HG03575 (cell line): ENCODE results near the gene ZDHHC5.
"Not testable (repeated sequence)": the region's sequence is repeated elsewhere in the genome, so short reads cannot be mapped to it uniquely, and the experiment has no call there.

Experiments
- ATAC-seq: cut with Tn5 transposase; IDR thresholded peaks from one replicate; pipeline ENCODE4 v1.9.1; 2021; ENCODE audit not compliant: unreplicated experiment, insufficient number of reproducible peaks, low FRiP score; ENCODE audit errors: extremely low read depth

ZDHHC5 gene

DNA sequence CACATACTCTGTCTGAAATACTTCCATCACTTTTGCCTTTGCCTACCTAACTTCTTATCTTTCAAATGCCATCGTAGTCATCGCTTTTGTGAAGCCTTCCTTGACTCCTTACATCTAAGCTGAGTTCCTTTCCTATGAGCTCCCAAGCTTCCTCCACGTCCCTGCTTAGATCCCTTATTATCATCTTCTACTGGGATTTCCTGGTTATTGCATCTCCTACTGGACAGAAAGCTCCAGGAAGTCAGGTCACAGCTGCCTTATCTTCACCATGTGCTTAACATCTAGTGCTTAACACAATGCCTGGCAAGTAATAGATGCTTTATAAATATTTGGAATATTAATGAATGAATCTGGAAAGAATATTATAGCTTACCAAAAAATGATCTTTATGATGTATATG, 24.1 kb upstream of the ZDHHC5 start:
- ATAC-seq = no peak

DNA sequence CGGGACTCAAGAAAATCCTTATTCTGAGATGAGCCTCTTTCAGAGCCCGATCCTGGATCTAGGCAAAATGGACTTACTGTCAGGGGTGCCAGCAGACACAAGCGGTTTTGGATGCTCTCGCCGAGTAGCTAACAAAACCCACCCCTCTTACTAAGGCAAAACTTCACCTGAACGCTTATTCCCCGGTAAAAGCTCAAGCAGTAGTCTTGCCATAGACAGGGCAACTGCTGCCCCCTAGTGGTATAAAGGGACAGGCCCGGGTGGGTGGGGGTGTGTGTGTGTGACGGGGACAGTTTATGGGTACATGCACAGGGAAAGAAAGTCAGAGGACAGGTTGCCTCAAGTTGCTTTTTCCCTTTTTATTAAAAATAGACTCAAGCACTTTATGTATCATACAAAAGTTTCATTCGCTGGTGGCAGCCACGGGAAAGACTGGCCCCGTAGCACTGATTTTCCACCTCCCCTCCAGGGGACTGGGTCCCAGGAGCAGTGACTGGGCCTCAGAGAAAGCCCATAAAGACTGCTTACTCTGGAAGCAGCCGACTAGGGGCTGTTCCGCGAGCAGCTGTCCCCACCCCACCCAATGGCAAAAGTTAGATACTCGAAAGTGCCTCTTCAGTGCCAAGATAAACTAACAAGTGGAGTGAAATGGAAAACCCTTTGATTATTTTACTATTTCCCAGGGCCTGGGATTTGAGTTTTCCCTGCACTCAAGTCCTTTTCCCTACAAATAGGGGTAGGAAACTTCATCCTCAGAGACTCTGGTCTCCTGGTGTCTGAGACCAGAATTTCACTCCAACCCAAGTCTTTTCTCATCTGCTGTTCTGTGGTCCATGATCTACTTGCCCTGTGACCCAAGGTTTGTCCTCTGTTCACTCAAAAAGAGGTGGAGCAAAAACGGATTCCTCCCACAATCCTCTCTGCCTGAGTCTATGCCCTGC, 22.9 kb upstream of the ZDHHC5 start:
- ATAC-seq = no peak

- ATAC-seq = no peak
Observed at GRCh38 chr11:57645689-57646085, 22.2 kb upstream of the ZDHHC5 start.

DNA sequence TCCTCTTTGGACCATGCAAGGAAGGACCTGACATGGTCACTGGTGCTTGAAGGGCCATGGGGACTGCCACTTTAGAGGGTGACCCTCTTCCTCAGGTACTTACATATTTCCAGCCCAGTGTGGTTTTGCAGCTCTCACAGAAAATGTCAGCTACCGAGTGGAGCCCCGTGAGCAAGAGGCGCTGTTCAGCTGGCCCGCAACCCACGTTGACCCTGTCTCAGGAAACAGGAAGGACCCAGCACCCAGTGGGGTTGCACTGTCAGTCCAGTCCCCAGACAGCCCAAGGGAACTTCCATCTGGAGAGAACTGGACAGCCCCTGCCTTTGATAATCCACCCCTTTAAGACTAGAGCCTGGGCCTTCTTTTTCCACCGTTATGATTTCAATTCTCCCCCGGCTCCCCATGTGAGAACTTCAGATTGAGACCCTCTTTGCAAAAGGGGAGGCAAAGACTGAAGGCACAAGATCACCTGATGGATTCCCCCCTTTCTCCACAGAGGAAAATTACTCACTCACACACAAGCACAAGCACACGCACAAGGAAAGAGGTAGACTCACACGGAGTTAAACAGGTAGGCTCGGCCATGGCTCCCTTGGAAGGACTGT, 21.6 kb upstream of the ZDHHC5 start:
- ATAC-seq = no peak

DNA sequence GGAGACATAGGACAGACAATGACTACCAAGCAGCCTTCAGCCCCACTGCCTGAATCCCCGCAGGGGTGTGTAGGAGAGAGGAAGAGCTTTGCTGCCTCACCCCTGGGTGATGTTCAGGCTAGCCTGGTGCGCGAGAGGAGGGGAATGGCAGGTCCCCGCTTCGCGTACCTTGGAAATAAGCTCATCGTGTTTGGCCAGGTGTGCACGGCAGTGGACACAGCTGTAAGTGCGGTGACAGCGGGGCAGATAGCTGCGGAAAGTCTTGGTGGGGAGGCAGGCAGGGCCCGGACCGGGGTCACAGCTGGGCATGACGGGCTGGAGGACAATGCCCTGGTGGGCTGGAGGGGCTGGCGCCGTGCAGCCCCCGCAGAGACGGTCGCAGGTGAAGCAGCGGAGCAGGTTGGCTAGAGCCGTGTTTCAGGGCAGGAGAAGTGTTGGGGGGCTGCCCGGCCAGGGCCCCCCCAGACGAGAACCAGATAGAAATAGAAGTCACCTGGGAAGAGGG, 21.1 kb upstream of the ZDHHC5 start:
- ATAC-seq = no peak

DNA sequence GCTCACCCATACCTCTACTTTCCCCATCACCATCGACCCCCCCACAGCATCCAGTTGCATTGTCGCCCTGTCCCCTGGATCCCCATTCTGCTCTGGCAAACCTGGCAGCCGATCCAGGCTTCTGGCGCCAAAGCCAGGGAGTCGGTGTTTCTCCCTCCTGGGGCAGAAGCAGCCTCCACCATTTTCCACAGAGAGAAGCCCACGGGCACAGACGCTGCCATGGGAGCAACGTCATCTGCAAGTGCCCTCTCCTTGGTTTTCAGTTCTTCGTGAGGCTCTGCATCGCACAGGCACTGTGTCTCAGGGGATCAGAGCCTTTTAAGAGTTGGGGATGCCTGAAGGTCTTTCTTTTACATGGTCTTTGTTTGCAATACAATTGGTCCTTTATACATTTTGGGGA, 20.5 kb upstream of the ZDHHC5 start:
- ATAC-seq = no peak

GRCh38 chr11:57647960-57648800, 19.7 kb upstream of the ZDHHC5 start:
- no peak for ATAC-seq

GRCh38 chr11:57648801-57649735, 18.8 kb upstream of the ZDHHC5 start:
- ATAC-seq = no peak

DNA sequence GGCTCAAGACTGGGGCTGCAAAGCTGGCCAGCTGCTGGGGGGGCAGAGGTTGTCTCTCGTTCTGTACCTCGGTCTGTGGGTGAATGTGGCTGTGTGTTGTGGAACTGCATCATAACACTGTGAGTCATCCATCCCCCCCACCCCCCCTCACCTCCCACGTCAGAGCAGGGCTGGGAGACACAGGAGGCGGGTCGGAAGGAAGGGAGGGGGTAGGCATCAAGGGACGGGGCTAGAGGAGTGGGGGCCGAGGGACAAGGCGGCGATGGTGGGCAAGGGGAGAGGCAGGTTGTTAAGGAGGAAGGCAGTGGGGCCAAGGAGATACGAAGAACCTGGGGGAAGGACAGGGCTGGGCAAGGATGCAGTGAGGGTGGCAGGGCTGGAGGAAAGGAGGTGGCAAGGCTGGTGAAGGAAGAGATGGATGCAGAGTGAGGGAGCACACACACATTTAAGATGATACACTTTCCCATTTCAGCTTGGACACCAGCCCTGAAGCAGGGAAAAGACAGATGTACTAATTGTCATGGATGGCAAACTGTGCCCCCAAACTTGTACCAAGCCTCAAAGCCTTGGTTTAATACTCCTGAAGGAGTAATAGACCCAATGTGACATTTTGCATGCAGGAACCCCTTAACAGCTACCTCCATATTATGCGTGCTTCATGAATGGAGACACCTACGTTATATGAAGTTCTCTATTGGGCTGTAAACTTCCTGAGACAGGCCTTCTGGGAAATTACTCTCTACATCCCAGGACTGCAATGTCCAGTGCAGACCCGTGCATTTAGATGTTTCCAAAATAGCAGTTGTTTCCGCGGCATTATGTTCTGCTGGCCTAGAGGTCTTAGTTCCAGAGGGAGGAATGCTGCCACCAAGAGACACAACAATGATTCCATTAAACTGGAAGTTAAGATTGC, 17.8 kb upstream of the ZDHHC5 start, which contains the start of gene YPEL4:
Gene YPEL4 (minus strand): TSS at position 87 of the 913 bp plus-strand sequence. CDS start 2,805 bp downstream, outside the sequence.
- ATAC-seq = no peak

DNA sequence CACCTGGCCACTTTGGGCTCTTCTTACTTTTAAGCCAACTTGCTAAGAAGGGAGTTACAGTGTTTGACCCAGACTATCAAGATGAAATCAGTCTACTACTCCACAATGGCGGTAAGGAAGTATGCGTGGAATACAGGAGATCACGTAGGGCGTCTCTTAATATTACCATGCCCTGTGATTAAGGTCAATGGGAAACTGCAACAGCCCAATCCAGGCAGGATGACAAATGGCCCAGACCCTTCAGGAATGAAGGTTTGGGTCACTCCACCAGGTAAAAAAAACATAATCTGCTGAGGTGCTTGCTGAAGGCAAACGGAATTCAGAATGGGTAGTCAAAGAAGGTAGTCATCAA, 17.2 kb upstream of the ZDHHC5 start:
- no peak for ATAC-seq

GRCh38 chr11:57651408-57651807, 16.5 kb upstream of the ZDHHC5 start:
- no peak for ATAC-seq

DNA sequence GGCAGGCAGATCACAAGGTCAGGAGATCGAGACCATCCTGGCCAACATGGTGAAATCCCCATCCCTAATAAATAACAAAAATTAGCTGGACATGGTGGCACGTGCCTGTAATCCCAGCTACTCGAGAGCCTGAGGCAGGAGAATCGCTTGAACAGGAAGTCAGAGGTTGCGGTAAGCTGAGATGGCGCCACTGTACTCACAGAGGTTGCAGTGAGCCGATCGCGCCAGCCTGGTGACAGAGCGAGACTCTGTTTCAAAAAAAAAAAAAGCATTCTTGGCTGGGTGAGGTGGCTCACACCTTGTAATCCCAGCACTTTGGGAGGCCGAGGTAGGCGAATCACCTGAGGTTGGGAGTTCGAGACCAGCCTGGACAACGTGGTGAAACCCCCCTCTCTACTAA, 15.7 kb upstream of the ZDHHC5 start:
- not testable (repeated sequence) for ATAC-seq

- ATAC-seq = no peak
Observed at GRCh38 chr11:57652662-57653061, 15.3 kb upstream of the ZDHHC5 start.

DNA sequence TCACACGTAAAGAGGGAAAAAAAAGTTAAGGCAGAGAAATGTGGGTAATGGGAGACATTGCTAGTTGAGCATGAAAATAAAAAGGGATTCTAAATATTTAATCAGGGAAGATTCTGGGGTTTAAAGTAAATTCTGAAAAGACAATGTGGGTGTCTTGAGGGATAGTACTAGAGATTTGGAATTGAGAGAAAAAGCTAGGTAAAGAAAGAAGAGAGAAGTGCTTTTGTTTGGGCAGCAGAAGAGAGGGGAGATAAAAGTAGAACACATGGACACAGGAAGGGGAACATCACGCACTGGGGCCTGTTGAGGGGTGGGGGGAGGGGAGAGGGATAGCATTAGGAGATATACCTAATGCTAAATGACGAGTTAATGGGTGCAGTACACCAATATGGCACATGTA, 14.8 kb upstream of the ZDHHC5 start:
- ATAC-seq = no peak

- no peak for ATAC-seq
Observed at GRCh38 chr11:57656885-57657193, 11.1 kb upstream of the ZDHHC5 start.

DNA sequence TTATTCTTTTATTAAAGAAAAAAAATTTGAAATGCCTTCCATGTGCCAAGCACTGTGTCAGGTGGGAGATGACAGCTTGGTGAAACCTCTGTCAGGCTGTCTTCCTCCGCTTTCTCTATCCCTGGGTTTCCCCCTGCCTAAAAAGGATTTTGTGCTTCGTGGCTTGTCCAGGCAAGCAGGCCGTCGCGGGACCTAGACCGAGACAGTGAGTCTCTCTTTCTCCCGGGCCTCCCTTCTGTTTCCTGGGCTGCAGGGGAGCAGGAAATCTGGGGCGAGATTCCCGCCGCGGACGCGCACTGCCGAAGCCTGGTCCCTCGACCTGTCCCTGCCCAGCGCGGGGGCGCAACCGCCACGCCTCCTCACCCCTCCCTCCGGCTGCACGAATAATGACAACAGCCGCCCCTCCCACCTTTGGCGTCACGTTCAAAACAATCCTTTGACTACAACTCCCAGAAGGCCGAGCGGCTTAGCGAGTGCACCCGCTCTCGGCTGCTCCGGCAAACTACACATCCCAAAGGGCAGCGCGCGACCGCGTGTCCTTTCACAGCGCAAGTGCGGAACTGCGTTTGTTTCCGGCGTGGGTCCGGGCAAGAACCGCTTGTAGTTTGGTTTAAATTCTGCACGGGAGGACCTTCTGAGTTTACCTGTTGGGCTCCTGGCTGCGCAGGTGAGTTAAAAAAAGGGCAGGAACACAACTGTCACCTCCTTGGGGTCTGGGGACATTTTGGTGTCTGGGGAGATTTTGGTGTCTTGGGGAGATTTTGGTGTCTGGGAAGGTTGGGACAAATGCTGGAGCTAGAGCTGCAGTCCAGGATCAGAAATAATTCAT, 10.5 kb upstream of the ZDHHC5 start, which contains the start of gene CLP1:
Gene CLP1 (plus strand): TSS at position 569 of the 829 bp plus-strand sequence. CDS start 1,715 bp downstream, outside the sequence.
- ATAC-seq = peak; percentile 95

DNA sequence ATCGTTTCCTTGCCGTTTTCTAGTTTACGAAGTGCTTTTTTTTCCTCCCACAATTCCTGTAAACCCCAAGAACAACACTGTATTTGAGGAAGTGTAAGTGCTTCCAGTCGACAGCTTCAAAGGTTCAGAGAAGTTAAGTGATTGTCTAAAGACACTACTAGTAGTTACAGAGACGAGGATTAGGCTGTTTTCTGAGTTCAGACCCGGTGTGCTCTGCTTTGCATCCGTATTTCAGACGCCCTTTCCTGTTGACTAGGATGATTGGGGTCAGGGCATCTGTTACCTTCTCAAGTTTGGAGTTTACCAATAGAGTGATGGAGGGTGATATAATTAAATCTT, 9.9 kb upstream of the ZDHHC5 start:
- no peak for ATAC-seq
